ENCODE results near the gene KIAA1217.
"Not testable (repeated sequence)": the region's sequence is repeated elsewhere in the genome, so short reads cannot be mapped to it uniquely, and the experiment has no call there.

The KIAA1217 gene

GRCh38 chr10:24440817-24441797 lies 232.2 kb downstream of the KIAA1217 start:
- Histone ChIP-seq H3K9me3 (ENCODE audit: insufficient read depth, low read length) (no peaks in the 10 kb centered on the region), H3K4me2 (ENCODE audit: low read length) (no peak overlapping the region)

GRCh38 chr10:24442234-24442633 lies 233.3 kb downstream of the KIAA1217 start:
- H3K27ac ChIP-seq (ENCODE audit: low read length), result no peak overlapping the region
- H3K79me2 ChIP-seq (ENCODE audit: low read length), result no peaks in the 10 kb centered on the region
- H3K9me3 ChIP-seq (ENCODE audit: insufficient read depth, low read length), result no peaks in the 10 kb centered on the region
- H3K4me2 ChIP-seq (ENCODE audit: low read length), result no peak overlapping the region
- TF ChIP-seq CTCF (IDR thresholded peaks at IDR 0.05; ENCODE audit: low read depth, low read length), result no peak
- no peak for TF ChIP-seq EZH2phosphoT487 (IDR thresholded peaks at IDR 0.05; ENCODE audit: low read depth)
- no peaks in the 10 kb centered on the region for H3K36me3 ChIP-seq (replicated peaks; ENCODE audit: low read depth, low read length)
- H2AFZ ChIP-seq (ENCODE audit: low read depth, low read length), result no peak overlapping the region
- H3K27me3 ChIP-seq (ENCODE audit: low read depth, low read length), result no peaks in the 10 kb centered on the region
- H3K4me1 ChIP-seq (ENCODE audit: low read length), result peaks cover 6% of the 10 kb centered on the region; the same call in 1 of the 2 replicates
- H3K4me3 ChIP-seq (ENCODE audit: low read length), result no peak overlapping the region
- no peak overlapping the region for H3K9ac ChIP-seq (ENCODE audit: low read length)
- H4K20me1 ChIP-seq (ENCODE audit: insufficient read depth, low read length), result no peaks in the 10 kb centered on the region

More at GRCh38 chr10:24440817-24441797, 232.2 kb downstream of the KIAA1217 start:
- Histone ChIP-seq H3K27ac (ENCODE audit: low read length) (no peak overlapping the region), H3K9ac (ENCODE audit: low read length) (no peak overlapping the region), H3K79me2 (ENCODE audit: low read length) (no peaks in the 10 kb centered on the region), H3K4me3 (ENCODE audit: low read length) (no peak overlapping the region), H3K4me1 (ENCODE audit: low read length) (peaks cover 6% of the 10 kb centered on the region; the same call in 1 of the 2 replicates), H3K27me3 (ENCODE audit: low read depth, low read length) (no peaks in the 10 kb centered on the region), H4K20me1 (ENCODE audit: insufficient read depth, low read length) (no peaks in the 10 kb centered on the region), H3K36me3 (replicated peaks; ENCODE audit: low read depth, low read length) (no peaks in the 10 kb centered on the region), H2AFZ (ENCODE audit: low read depth, low read length) (no peak overlapping the region)
- TF ChIP-seq CTCF (IDR thresholded peaks at IDR 0.05; ENCODE audit: low read depth, low read length) (no peak), EZH2phosphoT487 (IDR thresholded peaks at IDR 0.05; ENCODE audit: low read depth) (no peak)

GRCh38 chr10:24442641-24443174 lies 233.8 kb downstream of the KIAA1217 start:
- not testable (repeated sequence) for H3K27me3 ChIP-seq (ENCODE audit: low read depth, low read length); H3K79me2 ChIP-seq (ENCODE audit: low read length); H3K4me3 ChIP-seq (ENCODE audit: low read length); H3K9me3 ChIP-seq (ENCODE audit: insufficient read depth, low read length); H3K4me2 ChIP-seq (ENCODE audit: low read length); H3K9ac ChIP-seq (ENCODE audit: low read length); H3K4me1 ChIP-seq (ENCODE audit: low read length); H3K36me3 ChIP-seq (replicated peaks; ENCODE audit: low read depth, low read length); H3K27ac ChIP-seq (ENCODE audit: low read length); H4K20me1 ChIP-seq (ENCODE audit: insufficient read depth, low read length); H2AFZ ChIP-seq (ENCODE audit: low read depth, low read length)

- H3K27me3 ChIP-seq (ENCODE audit: low read depth, low read length), result no peaks in the 10 kb centered on the region
- H3K79me2 ChIP-seq (ENCODE audit: low read length), result no peaks in the 10 kb centered on the region
- H3K9me3 ChIP-seq (ENCODE audit: insufficient read depth, low read length), result no peaks in the 10 kb centered on the region
- TF ChIP-seq EZH2phosphoT487 (IDR thresholded peaks at IDR 0.05; ENCODE audit: low read depth) (no peak), CTCF (IDR thresholded peaks at IDR 0.05; ENCODE audit: low read depth, low read length) (no peak)
- no peak overlapping the region for H3K4me3 ChIP-seq (ENCODE audit: low read length)
- no peak overlapping the region for H3K9ac ChIP-seq (ENCODE audit: low read length)
- H4K20me1 ChIP-seq (ENCODE audit: insufficient read depth, low read length), result no peaks in the 10 kb centered on the region
- no peak overlapping the region for H3K27ac ChIP-seq (ENCODE audit: low read length)
- H3K4me1 ChIP-seq (ENCODE audit: low read length), result peaks cover 18% of the 10 kb centered on the region
- H3K36me3 ChIP-seq (replicated peaks; ENCODE audit: low read depth, low read length), result no peaks in the 10 kb centered on the region
- H3K4me2 ChIP-seq (ENCODE audit: low read length), result no peak overlapping the region
- H2AFZ ChIP-seq (ENCODE audit: low read depth, low read length), result no peak overlapping the region
Measured at GRCh38 chr10:24444337-24444736, 235.4 kb downstream of the KIAA1217 start.

GRCh38 chr10:24445958-24446357 lies 237.0 kb downstream of the KIAA1217 start:
- not testable (repeated sequence) for H3K9ac ChIP-seq (ENCODE audit: low read length); H3K27ac ChIP-seq (ENCODE audit: low read length); H3K79me2 ChIP-seq (ENCODE audit: low read length); H3K9me3 ChIP-seq (ENCODE audit: insufficient read depth, low read length); H3K36me3 ChIP-seq (replicated peaks; ENCODE audit: low read depth, low read length); H3K4me3 ChIP-seq (ENCODE audit: low read length); H2AFZ ChIP-seq (ENCODE audit: low read depth, low read length); H4K20me1 ChIP-seq (ENCODE audit: insufficient read depth, low read length); H3K4me2 ChIP-seq (ENCODE audit: low read length)
- peaks cover 11% of the 10 kb centered on the region for H3K27me3 ChIP-seq (ENCODE audit: low read depth, low read length)
- H3K4me1 ChIP-seq (ENCODE audit: low read length), result peaks cover 27% of the 10 kb centered on the region
